Measurements from ENCODE around the gene NBEAL2.
"Not testable (repeated sequence)": the region's sequence is repeated elsewhere in the genome, so short reads cannot be mapped to it uniquely, and the experiment has no call there.

DNA sequence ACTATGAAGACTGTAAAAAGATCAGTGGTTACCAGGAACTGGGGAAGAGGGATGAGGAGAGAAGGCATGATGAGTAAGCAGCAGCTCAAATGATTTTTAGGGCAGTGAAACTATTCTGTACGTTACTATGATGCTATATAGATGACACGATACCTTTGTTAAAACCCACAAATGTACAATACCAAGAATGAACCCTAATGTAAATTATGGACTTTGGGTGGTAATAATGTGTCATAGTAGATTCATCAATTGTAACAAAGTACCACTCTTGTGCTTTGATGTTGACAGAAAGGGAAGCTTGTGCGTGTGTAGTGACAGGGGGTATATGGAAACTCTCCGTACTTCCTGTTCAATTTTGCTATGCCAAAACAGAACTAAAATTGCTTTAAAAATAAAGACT, 51.6 kb downstream of the NBEAL2 start:
- TF ChIP-seq, protein P1, sequence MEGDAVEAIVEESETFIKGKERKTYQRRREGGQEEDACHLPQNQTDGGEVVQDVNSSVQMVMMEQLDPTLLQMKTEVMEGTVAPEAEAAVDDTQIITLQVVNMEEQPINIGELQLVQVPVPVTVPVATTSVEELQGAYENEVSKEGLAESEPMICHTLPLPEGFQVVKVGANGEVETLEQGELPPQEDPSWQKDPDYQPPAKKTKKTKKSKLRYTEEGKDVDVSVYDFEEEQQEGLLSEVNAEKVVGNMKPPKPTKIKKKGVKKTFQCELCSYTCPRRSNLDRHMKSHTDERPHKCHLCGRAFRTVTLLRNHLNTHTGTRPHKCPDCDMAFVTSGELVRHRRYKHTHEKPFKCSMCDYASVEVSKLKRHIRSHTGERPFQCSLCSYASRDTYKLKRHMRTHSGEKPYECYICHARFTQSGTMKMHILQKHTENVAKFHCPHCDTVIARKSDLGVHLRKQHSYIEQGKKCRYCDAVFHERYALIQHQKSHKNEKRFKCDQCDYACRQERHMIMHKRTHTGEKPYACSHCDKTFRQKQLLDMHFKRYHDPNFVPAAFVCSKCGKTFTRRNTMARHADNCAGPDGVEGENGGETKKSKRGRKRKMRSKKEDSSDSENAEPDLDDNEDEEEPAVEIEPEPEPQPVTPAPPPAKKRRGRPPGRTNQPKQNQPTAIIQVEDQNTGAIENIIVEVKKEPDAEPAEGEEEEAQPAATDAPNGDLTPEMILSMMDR (conservative IDR thresholded peaks at IDR 0.05; ENCODE audit: low read depth, low read length): not testable (repeated sequence)
- not testable (repeated sequence) for TF ChIP-seq EZH2phosphoT487 (IDR thresholded peaks at IDR 0.05; ENCODE audit: borderline replicate concordance, low read length)

Measured in PC-3 (cell line).